Endothelial cell of umbilical vein (primary cell): ENCODE results near the gene TRIM24. TPM values are rescaled to one million over a fixed set of nuclear protein-coding genes. Genes with fewer than 3 reads are reported as not detected.
"Not testable (repeated sequence)": the region's sequence is repeated elsewhere in the genome, so short reads cannot be mapped to it uniquely, and the experiment has no call there.

ENCODE experiments used
- BruUV-seq: library from RNA; stranded (reverse); fragments of 400-500 nt; replicated peaks from 2 replicates; lab custom pipeline; 2021; lab: Mats Ljungman, UMichigan
- CTCF ChIA-PET: fragments of 300-600, 350-600 bp; sonication (Branson Sonifier 250); formaldehyde crosslinking; loops from one replicate; lab custom pipeline; 2021; ENCODE audit warnings: antibody characterized with exemption, inconsistent platforms; lab: Charles Lee
- POLR2A ChIA-PET: fragments of 300-600, 350-600 bp; sonication (Branson Sonifier 250); formaldehyde crosslinking; loops from one replicate; lab custom pipeline; 2021; ENCODE audit warnings: antibody characterized with exemption, inconsistent platforms; lab: Charles Lee
- DNase-seq: peaks from one replicate; pipeline ENCODE4 v3.0.0-alpha.2; 2011; ENCODE audit warnings: low read depth, low spot score
- FAIRE-seq: peaks from 2 replicates; lab custom pipeline; 2011; peaks lifted over from hg19 to GRCh38; lab: Jason Lieb, UNC
- H2AFZ ChIP-seq: 2 replicates; pipeline ENCODE4 v1.6.0; 2012; ENCODE audit warnings: low read depth, low read length, control low read depth, inconsistent platforms
- H3K27ac ChIP-seq: 2 replicates; pipeline ENCODE4 v1.5.1; 2011; ENCODE audit warnings: low read depth, mild to moderate bottlenecking, control low read depth, low read length, moderate library complexity; ENCODE audit not compliant: insufficient read depth
- H3K27me3 ChIP-seq, 2 experiments: 2 replicates each; pipeline versions ENCODE4 v1.6.0 to v1.6.1; 2011; ENCODE audit warnings: low read length in 2 of 2, mixed read lengths in 1 of 2; ENCODE audit not compliant: control insufficient read depth in 2 of 2, insufficient read depth in 2 of 2
- H3K36me3 ChIP-seq, 2 experiments: 2 replicates in 1 of 2; 3 replicates in 1 of 2; pipeline ENCODE4 v1.5.1; 2011; ENCODE audit warnings: low read length in 2 of 2, mild to moderate bottlenecking in 1 of 2, moderate library complexity in 1 of 2; ENCODE audit not compliant: control insufficient read depth in 2 of 2, insufficient read depth in 2 of 2; ENCODE audit errors: extremely low read depth in 1 of 2
- H3K4me1 ChIP-seq: 3 replicates; pipeline ENCODE4 v1.5.1; 2011; ENCODE audit warnings: mild to moderate bottlenecking, low read length; ENCODE audit not compliant: control insufficient read depth, insufficient read depth; ENCODE audit errors: extremely low read depth
- H3K4me2 ChIP-seq: 2 replicates; pipeline ENCODE4 v1.6.1; 2011; ENCODE audit warnings: low read length, control low read depth, mixed read lengths; ENCODE audit not compliant: insufficient read depth
- H3K4me3 ChIP-seq, 3 experiments: fragments of 200-600 bp in 1 of 3; sonication (generic), shearing (Covaris generic) in 1 of 3; replicated peaks in 1 of 3; 2 replicates each; pipeline ENCODE4 v1.5.1; 2011 to 2016; ENCODE audit warnings: control low read depth in 3 of 3, low read length in 3 of 3, mild to moderate bottlenecking in 2 of 3, inconsistent platforms in 1 of 3, low read depth in 1 of 3, moderate library complexity in 1 of 3; ENCODE audit not compliant: insufficient read depth in 1 of 3
- H3K79me2 ChIP-seq: 2 replicates; pipeline ENCODE4 v1.6.0; 2012; ENCODE audit warnings: low read length, inconsistent platforms; ENCODE audit not compliant: control insufficient read depth, insufficient read depth
- H3K9ac ChIP-seq: replicated peaks from 2 replicates; pipeline ENCODE3; 2011; ENCODE audit warnings: low read length, control low read depth; ENCODE audit not compliant: insufficient read depth; ENCODE audit errors: extremely low read depth
- H3K9me1 ChIP-seq: replicated peaks from 3 replicates; pipeline ENCODE4 v1.6.0; 2011; ENCODE audit warnings: mild to moderate bottlenecking, low read length; ENCODE audit not compliant: control insufficient read depth, insufficient read depth; ENCODE audit errors: extremely low read depth
- H3K9me3 ChIP-seq: replicated peaks from 2 replicates; pipeline ENCODE4 v1.5.1; 2012; ENCODE audit warnings: low read length, inconsistent platforms; ENCODE audit not compliant: control insufficient read depth, insufficient read depth
- H4K20me1 ChIP-seq: replicated peaks from 2 replicates; pipeline ENCODE3; 2011; ENCODE audit warnings: mild to moderate bottlenecking, low read length; ENCODE audit not compliant: control insufficient read depth, insufficient read depth; ENCODE audit errors: extremely low read depth
- CTCF ChIP-seq, 2 donors: IDR thresholded peaks; 1 replicate in 1 of 2; 2 replicates in 1 of 2; pipeline ENCODE4 v1.5.1; 2011; ENCODE audit warnings: low read length in 2 of 2, mild to moderate bottlenecking in 2 of 2, moderate library complexity in 2 of 2, control low read depth in 1 of 2, inconsistent platforms in 1 of 2, low read depth in 1 of 2; ENCODE audit not compliant: insufficient read depth in 1 of 2; ENCODE audit errors: extremely low read depth in 1 of 2
- EZH2 ChIP-seq: IDR thresholded peaks from 2 replicates; pipeline ENCODE4 v1.6.1; 2012; ENCODE audit warnings: borderline replicate concordance, low read depth, mild to moderate bottlenecking, moderate library complexity, low read length, inconsistent platforms; ENCODE audit not compliant: severe bottlenecking
- FOS ChIP-seq: IDR thresholded peaks from 2 replicates; pipeline ENCODE4 v1.6.1; 2011; ENCODE audit warnings: mild to moderate bottlenecking, low read length, moderate library complexity, borderline replicate concordance; ENCODE audit not compliant: insufficient read depth
- GATA2 ChIP-seq: IDR thresholded peaks from 2 replicates; pipeline ENCODE4 v1.7.0; 2011; ENCODE audit warnings: low read depth, mild to moderate bottlenecking, moderate library complexity, mixed read lengths, low read length; ENCODE audit not compliant: insufficient read length, insufficient read depth
- JUN ChIP-seq: IDR thresholded peaks from 2 replicates; pipeline ENCODE4 v1.6.1; 2011; ENCODE audit warnings: borderline replicate concordance, low read depth; ENCODE audit not compliant: insufficient read length, insufficient read depth
- MAX ChIP-seq: IDR thresholded peaks from 2 replicates; pipeline ENCODE4 v1.6.1; 2011; ENCODE audit not compliant: insufficient read depth, insufficient read length
- MYC ChIP-seq: IDR thresholded peaks from one replicate; pipeline ENCODE4 v1.6.1; 2011; ENCODE audit warnings: mild to moderate bottlenecking, low read depth, low read length
- POLR2A ChIP-seq: IDR thresholded peaks from 2 replicates; pipeline ENCODE4 v1.6.1; 2012; ENCODE audit warnings: low read depth, mild to moderate bottlenecking, control low read depth, low read length
- POLR2AphosphoS5 ChIP-seq: IDR thresholded peaks from 2 replicates; pipeline ENCODE4 v1.6.1; 2012; ENCODE audit warnings: low read depth, mild to moderate bottlenecking, control low read depth, low read length, moderate library complexity; ENCODE audit not compliant: insufficient read depth
- dilution Hi-C: fragments of 300-500 bp; cut with MboI; formaldehyde crosslinking; loops from one replicate; pipeline ENCODE4 v1.15.0; 2019; ENCODE audit warnings: low sequenced_read_pairs; ENCODE audit not compliant: extremely low pct_ligation_motif_present
- intact Hi-C: fragments of 100-400 bp; cut with micrococcal nuclease; formaldehyde crosslinking; loops from one replicate; pipeline ENCODE4 v1.10.0; 2022
- polyA plus RNA-seq, 4 experiments: library from polyadenylated mRNA; depleted of rRNA in 3 of 4; stranded (reverse) in 3 of 4; unstranded in 1 of 4; fragments of >200 nt; gene quantifications; 2 replicates each; pipeline versions ENCODE4 v1.2.1 to v1.2.3, GENCODE V29; 2011 to 2012; ENCODE audit warnings: missing spikeins in 1 of 4
- total RNA-seq: library from RNA; stranded (reverse); gene quantifications from 2 replicates; pipeline ENCODE4 v1.2.3, GENCODE V29; 2021

The TRIM24 gene
- total and polyA plus RNA-seq, 2 donors (not counting 3 experiments of a cell fraction or from before 2014, with no cell fraction given) = 9.1 to 26.1 TPM

GRCh38 chr7:138465046-138465445 lies 5.0 kb downstream of the TRIM24 start:
- Histone ChIP-seq H4K20me1 (peaks cover 9% of the 10 kb centered on the region), H3K9me3 (no peaks in the 10 kb centered on the region), H3K4me1 (peaks cover 5% of the 10 kb centered on the region), H3K79me2 (peaks cover 81% of the 10 kb centered on the region), H3K4me2 (no peak overlapping the region), H2AFZ (no peak overlapping the region), H3K27me3 (no peaks in the 10 kb centered on the region), H3K9me1 (no peaks in the 10 kb centered on the region), H3K36me3 (no peaks in the 10 kb centered on the region), H3K9ac (no peak overlapping the region), H3K4me3 (no peak overlapping the region), H3K27ac (no peak overlapping the region)
- BruUV-seq = no TSS peak
- FAIRE-seq = no peak
- TF ChIP-seq MYC = no peak
- no peak for TF ChIP-seq JUN
- TF ChIP-seq POLR2A = no peak
- no peak for TF ChIP-seq GATA2
- no peak for TF ChIP-seq FOS
- TF ChIP-seq MAX = no peak
- no peak for TF ChIP-seq EZH2
- no peak for TF ChIP-seq POLR2AphosphoS5
- TF ChIP-seq CTCF (IDR thresholded peaks at IDR 0.05; ENCODE audit: extremely low read depth in 1 of 2, insufficient read depth in 1 of 2, low read depth in 1 of 2, low read length in 2 of 2) = no peak
- CTCF ChIA-PET = interaction anchor here (0.9 kb wide), 1 partner anchor 274 kb away, joined by 5 read pairs; no protein-coding TSS in a partner anchor
- POLR2A ChIA-PET = no interaction called here
- intact Hi-C loops = loop anchor here (10.0 kb wide), 1 partner anchor 110 kb away; no protein-coding TSS in a partner anchor
- DNase-seq = no peak
- dilution Hi-C loops = no loop called here

- H3K4me3 ChIP-seq, FAIRE-seq, H3K27ac ChIP-seq, H3K36me3 ChIP-seq, H3K9me3 ChIP-seq, H3K27me3 ChIP-seq, CTCF ChIA-PET, H3K9ac ChIP-seq, POLR2A ChIA-PET, BruUV-seq, H3K4me2 ChIP-seq, DNase-seq, dilution Hi-C loops, H3K4me1 ChIP-seq, H2AFZ ChIP-seq, H3K9me1 ChIP-seq: not testable (repeated sequence)
- Histone ChIP-seq H4K20me1 (peaks cover 12% of the 10 kb centered on the region), H3K79me2 (peaks cover 87% of the 10 kb centered on the region)
- intact Hi-C loops = loop anchor here (10.0 kb wide), 1 partner anchor 109 kb away; no protein-coding TSS in a partner anchor
Observed at GRCh38 chr7:138466069-138466756, 6.2 kb downstream of the TRIM24 start.
